SHP77 (cell line): Measurements from ENCODE around the gene CD274.
"Not testable (repeated sequence)": the region's sequence is repeated elsewhere in the genome, so short reads cannot be mapped to it uniquely, and the experiment has no call there.

Experiments used
- DNase-seq, 2 experiments: peaks; one replicate each; lab custom pipeline; 2025; lab: John Stamatoyannopoulos, UW

Gene CD274

GRCh38 chr9:5438301-5439162, 11.8 kb upstream of the CD274 start:
- DNase-seq = no peak

GRCh38 chr9:5440426-5440825, 9.9 kb upstream of the CD274 start:
- DNase-seq = no peak

GRCh38 chr9:5441043-5441442, 9.3 kb upstream of the CD274 start:
- DNase-seq = no peak

- peak; percentile 21 to 34 for DNase-seq
Measured at GRCh38 chr9:5442400-5443011, 7.8 kb upstream of the CD274 start.

GRCh38 chr9:5443850-5444249, 6.5 kb upstream of the CD274 start:
- DNase-seq = no peak

GRCh38 chr9:5445096-5445495, 5.2 kb upstream of the CD274 start:
- not testable (repeated sequence) for DNase-seq

- DNase-seq = no peak
Measured at GRCh38 chr9:5445886-5446285, 4.5 kb upstream of the CD274 start.

GRCh38 chr9:5446451-5447236, 3.7 kb upstream of the CD274 start:
- no peak for DNase-seq

GRCh38 chr9:5447337-5447736, 3.0 kb upstream of the CD274 start:
- no peak for DNase-seq

GRCh38 chr9:5448016-5448415, 2.3 kb upstream of the CD274 start:
- DNase-seq = no peak

GRCh38 chr9:5448461-5449435, 1.6 kb upstream of the CD274 start:
- DNase-seq = no peak

GRCh38 chr9:5449521-5450358, 602 bp upstream of the CD274 start:
- DNase-seq = no peak

GRCh38 chr9:5452286-5452609, 1.9 kb downstream of the CD274 start:
- DNase-seq = no peak

- no peak for DNase-seq
Measured at GRCh38 chr9:5453004-5453403, 2.7 kb downstream of the CD274 start.

GRCh38 chr9:5453673-5454072, 3.3 kb downstream of the CD274 start:
- DNase-seq = no peak

GRCh38 chr9:5455181-5455580, 4.8 kb downstream of the CD274 start:
- DNase-seq = no peak

- no peak for DNase-seq
Measured at GRCh38 chr9:5459289-5459829, 9.0 kb downstream of the CD274 start.

- no peak for DNase-seq
Measured at GRCh38 chr9:5460157-5460556, 9.8 kb downstream of the CD274 start.

- not testable (repeated sequence) for DNase-seq
Measured at GRCh38 chr9:5464831-5465330, 14.5 kb downstream of the CD274 start.

GRCh38 chr9:5466005-5466404, 15.7 kb downstream of the CD274 start:
- no peak for DNase-seq
